HepG2 (cell line): ENCODE results near the gene CNP. TPM values are rescaled to one million over a fixed set of nuclear protein-coding genes. Genes with fewer than 3 reads are reported as not detected.

Source experiments
- ARNT2 ChIP-seq: sonication (generic); formaldehyde crosslinking; IDR thresholded peaks from 2 replicates; pipeline ENCODE4 v1.8.0; 2022; ENCODE audit warnings: mild to moderate bottlenecking, low read depth, missing genetic modification reagents, moderate library complexity
- FOSL2 ChIP-seq: sonication (generic); formaldehyde crosslinking; IDR thresholded peaks from 2 replicates; pipeline ENCODE4 v1.4.0; 2020; ENCODE audit warnings: missing genetic modification reagents
- JUND ChIP-seq: sonication (generic); formaldehyde crosslinking; IDR thresholded peaks from 2 replicates; pipeline ENCODE4 v1.8.0; 2022; ENCODE audit warnings: mild to moderate bottlenecking, missing genetic modification reagents
- NFKB2 ChIP-seq: sonication (generic); formaldehyde crosslinking; IDR thresholded peaks from 2 replicates; pipeline ENCODE4 v1.4.0; 2020; ENCODE audit warnings: missing genetic modification reagents, borderline replicate concordance
- PHF21A ChIP-seq: sonication (generic); formaldehyde crosslinking; IDR thresholded peaks from 2 replicates; pipeline ENCODE4 v1.5.0; 2020; ENCODE audit warnings: mild to moderate bottlenecking, missing genetic modification reagents
- PPARG ChIP-seq: conservative IDR thresholded peaks from 2 replicates; pipeline ENCODE4 v1.6.1; 2016; ENCODE audit warnings: missing biosample characterization, missing genetic modification reagents
- ZFP90 ChIP-seq: sonication (generic); formaldehyde crosslinking; IDR thresholded peaks from 2 replicates; pipeline ENCODE4 v1.8.0; 2022; ENCODE audit warnings: missing genetic modification reagents, mild to moderate bottlenecking, inconsistent platforms, borderline replicate concordance
- ZNF564 ChIP-seq: sonication (generic); formaldehyde crosslinking; IDR thresholded peaks from 2 replicates; pipeline ENCODE4 v1.8.1; 2023; ENCODE audit warnings: mild to moderate bottlenecking, missing genetic modification reagents
- ZNF629 ChIP-seq: sonication (generic); formaldehyde crosslinking; conservative IDR thresholded peaks from 2 replicates; pipeline ENCODE4 v1.5.0; 2020; ENCODE audit warnings: missing genetic modification reagents
- ZNF737 ChIP-seq: sonication (generic); formaldehyde crosslinking; IDR thresholded peaks from 2 replicates; pipeline ENCODE4 v1.5.0; 2020; ENCODE audit warnings: missing genetic modification reagents, mild to moderate bottlenecking, borderline replicate concordance
- ZNF780A ChIP-seq: sonication (generic); formaldehyde crosslinking; IDR thresholded peaks from 2 replicates; pipeline ENCODE4 v1.8.0; 2022; ENCODE audit warnings: mild to moderate bottlenecking, missing genetic modification reagents, moderate library complexity
- ZSCAN30 ChIP-seq: sonication (generic); formaldehyde crosslinking; IDR thresholded peaks from 2 replicates; pipeline ENCODE4 v1.5.0; 2020; ENCODE audit warnings: mild to moderate bottlenecking, missing genetic modification reagents
- polyA plus RNA-seq, 8 experiments: library from polyadenylated mRNA; depleted of rRNA in 3 of 8; stranded (reverse) in 7 of 8; unstranded in 1 of 8; fragments of >200 nt; fragmentation: Illumina TruSeq in 4 of 8; extraction: Trizol in 4 of 8; gene quantifications; 2 replicates each; pipeline versions ENCODE4 v1.2.1 to v1.2.3, GENCODE V29; 2011 to 2016; ENCODE audit warnings: low read depth in 4 of 8, missing spikeins in 1 of 8, mixed read lengths in 1 of 8; ENCODE audit not compliant: insufficient read depth in 1 of 8
- total RNA-seq, 5 experiments: library from RNA; depleted of rRNA; stranded (reverse); fragments of >200 nt; fragmentation: Illumina TruSeq; extraction: Trizol; gene quantifications; 2 replicates each; pipeline ENCODE4 v1.2.3, GENCODE V29; 2016; ENCODE audit warnings: low read depth in 1 of 5
- TF ChIP-seq, protein P1 (sequence below), 2 experiments: sonication (generic) in 1 of 2; formaldehyde crosslinking in 1 of 2; IDR thresholded peaks; 2 replicates each; pipeline versions ENCODE4 v1.6.1 to v1.9.0; 2014 to 2022; ENCODE audit warnings: antibody characterized with exemption in 1 of 2, borderline replicate concordance in 1 of 2, inconsistent platforms in 1 of 2, low read depth in 1 of 2, missing genetic modification reagents in 1 of 2
- TF ChIP-seq, protein P2 (sequence below): sonication (generic); formaldehyde crosslinking; IDR thresholded peaks from 2 replicates; pipeline ENCODE4 v1.9.0; 2022; ENCODE audit warnings: low read depth, missing genetic modification reagents
- TF ChIP-seq, protein P3 (sequence below): sonication (generic); formaldehyde crosslinking; IDR thresholded peaks from 2 replicates; pipeline ENCODE4 v1.5.0; 2020; ENCODE audit warnings: mild to moderate bottlenecking, missing genetic modification reagents
- TF ChIP-seq, protein P4 (sequence below): sonication (generic); formaldehyde crosslinking; IDR thresholded peaks from 2 replicates; pipeline ENCODE4 v1.8.0; 2022; ENCODE audit warnings: mild to moderate bottlenecking, missing genetic modification reagents, borderline replicate concordance

The CNP gene
- total and polyA plus RNA-seq, 2 of the 13 experiments (the other 11 are each of a cell fraction or from before 2014, with no cell fraction given) = 97.2 to 161 TPM

DNA sequence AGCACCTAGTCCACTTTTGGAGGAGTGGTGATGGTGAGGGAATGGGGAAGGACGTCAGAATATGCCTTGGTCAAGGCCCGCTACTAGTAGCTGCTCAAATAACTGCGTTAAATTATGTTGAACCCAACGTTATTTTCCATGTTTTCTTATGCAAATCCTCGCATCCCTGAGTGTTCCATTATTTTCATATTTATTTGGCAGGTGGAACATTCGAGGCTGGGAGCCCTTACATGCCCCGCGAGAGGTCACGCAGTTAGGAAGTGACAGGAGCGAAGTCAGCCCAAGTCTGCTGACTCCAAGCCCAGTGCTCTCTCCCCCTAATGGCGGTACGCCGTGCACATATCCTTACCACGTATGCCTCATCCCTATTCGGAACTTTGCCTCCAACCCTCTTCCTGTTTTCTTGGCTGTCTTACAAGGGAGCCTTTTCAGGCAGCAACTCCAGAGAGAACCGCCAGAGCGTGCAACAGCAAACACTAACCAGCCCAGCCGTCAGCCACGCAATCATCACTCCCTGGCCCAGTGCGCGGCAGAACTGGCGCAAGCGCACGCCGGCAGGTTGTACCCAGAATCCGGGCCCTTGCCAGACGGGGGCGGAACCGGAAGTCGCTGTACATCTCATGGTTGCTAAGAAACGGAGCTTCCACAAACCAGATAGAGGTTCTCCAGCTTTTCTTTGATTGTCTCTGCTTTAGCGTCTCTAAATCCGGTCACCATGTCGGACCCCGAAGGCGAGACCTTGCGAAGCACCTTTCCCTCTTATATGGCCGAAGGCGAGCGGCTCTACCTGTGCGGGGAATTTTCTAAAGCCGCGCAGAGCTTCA is 36.4 kb upstream of the CNP start, which contains the start of gene ODAD4 (continued):
- TF ChIP-seq, protein P1, sequence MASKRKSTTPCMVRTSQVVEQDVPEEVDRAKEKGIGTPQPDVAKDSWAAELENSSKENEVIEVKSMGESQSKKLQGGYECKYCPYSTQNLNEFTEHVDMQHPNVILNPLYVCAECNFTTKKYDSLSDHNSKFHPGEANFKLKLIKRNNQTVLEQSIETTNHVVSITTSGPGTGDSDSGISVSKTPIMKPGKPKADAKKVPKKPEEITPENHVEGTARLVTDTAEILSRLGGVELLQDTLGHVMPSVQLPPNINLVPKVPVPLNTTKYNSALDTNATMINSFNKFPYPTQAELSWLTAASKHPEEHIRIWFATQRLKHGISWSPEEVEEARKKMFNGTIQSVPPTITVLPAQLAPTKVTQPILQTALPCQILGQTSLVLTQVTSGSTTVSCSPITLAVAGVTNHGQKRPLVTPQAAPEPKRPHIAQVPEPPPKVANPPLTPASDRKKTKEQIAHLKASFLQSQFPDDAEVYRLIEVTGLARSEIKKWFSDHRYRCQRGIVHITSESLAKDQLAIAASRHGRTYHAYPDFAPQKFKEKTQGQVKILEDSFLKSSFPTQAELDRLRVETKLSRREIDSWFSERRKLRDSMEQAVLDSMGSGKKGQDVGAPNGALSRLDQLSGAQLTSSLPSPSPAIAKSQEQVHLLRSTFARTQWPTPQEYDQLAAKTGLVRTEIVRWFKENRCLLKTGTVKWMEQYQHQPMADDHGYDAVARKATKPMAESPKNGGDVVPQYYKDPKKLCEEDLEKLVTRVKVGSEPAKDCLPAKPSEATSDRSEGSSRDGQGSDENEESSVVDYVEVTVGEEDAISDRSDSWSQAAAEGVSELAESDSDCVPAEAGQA (IDR thresholded peaks at IDR 0.05; ENCODE audit: low read depth) = no peak; the same call in 1 of the 2 replicates
- TF ChIP-seq, protein P1 (CRISPR knock-in tag; IDR thresholded peaks at IDR 0.05; ENCODE audit: borderline replicate concordance) = peak; percentile 44; the same call in 1 of the 2 replicates
- TF ChIP-seq JUND (CRISPR knock-in tag) (peak; percentile 65), ZNF629 (CRISPR knock-in tag) (peak; percentile 25), FOSL2 (CRISPR knock-in tag) (peak; percentile 72), ZSCAN30 (0 out of 2 replicates have a peak, but pooled peaks have one; percentile 79), ZNF737 (peak; percentile 38; the same call in 1 of the 2 replicates), ARNT2 (CRISPR knock-in tag) (peak; percentile 73; the same call in 1 of the 2 replicates), ZNF780A (CRISPR knock-in tag) (no peak), PHF21A (peak; percentile 91; the same call in 1 of the 2 replicates), ZFP90 (peak; percentile 83), ZNF564 (CRISPR knock-in tag) (peak; percentile 87; the same call in 1 of the 2 replicates), PPARG (peak; percentile 69), NFKB2 (CRISPR knock-in tag) (peak; percentile 96)
- TF ChIP-seq, protein P2, sequence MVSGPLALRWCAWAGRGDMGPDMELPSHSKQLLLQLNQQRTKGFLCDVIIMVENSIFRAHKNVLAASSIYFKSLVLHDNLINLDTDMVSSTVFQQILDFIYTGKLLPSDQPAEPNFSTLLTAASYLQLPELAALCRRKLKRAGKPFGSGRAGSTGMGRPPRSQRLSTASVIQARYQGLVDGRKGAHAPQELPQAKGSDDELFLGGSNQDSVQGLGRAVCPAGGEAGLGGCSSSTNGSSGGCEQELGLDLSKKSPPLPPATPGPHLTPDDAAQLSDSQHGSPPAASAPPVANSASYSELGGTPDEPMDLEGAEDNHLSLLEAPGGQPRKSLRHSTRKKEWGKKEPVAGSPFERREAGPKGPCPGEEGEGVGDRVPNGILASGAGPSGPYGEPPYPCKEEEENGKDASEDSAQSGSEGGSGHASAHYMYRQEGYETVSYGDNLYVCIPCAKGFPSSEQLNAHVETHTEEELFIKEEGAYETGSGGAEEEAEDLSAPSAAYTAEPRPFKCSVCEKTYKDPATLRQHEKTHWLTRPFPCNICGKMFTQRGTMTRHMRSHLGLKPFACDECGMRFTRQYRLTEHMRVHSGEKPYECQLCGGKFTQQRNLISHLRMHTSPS (CRISPR knock-in tag) = peak; percentile 85
- TF ChIP-seq, protein P3, sequence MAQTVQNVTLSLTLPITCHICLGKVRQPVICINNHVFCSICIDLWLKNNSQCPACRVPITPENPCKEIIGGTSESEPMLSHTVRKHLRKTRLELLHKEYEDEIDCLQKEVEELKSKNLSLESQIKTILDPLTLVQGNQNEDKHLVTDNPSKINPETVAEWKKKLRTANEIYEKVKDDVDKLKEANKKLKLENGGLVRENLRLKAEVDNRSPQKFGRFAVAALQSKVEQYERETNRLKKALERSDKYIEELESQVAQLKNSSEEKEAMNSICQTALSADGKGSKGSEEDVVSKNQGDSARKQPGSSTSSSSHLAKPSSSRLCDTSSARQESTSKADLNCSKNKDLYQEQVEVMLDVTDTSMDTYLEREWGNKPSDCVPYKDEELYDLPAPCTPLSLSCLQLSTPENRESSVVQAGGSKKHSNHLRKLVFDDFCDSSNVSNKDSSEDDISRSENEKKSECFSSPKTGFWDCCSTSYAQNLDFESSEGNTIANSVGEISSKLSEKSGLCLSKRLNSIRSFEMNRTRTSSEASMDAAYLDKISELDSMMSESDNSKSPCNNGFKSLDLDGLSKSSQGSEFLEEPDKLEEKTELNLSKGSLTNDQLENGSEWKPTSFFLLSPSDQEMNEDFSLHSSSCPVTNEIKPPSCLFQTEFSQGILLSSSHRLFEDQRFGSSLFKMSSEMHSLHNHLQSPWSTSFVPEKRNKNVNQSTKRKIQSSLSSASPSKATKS = no peak; the same call in 1 of the 2 replicates
- TF ChIP-seq, protein P4, sequence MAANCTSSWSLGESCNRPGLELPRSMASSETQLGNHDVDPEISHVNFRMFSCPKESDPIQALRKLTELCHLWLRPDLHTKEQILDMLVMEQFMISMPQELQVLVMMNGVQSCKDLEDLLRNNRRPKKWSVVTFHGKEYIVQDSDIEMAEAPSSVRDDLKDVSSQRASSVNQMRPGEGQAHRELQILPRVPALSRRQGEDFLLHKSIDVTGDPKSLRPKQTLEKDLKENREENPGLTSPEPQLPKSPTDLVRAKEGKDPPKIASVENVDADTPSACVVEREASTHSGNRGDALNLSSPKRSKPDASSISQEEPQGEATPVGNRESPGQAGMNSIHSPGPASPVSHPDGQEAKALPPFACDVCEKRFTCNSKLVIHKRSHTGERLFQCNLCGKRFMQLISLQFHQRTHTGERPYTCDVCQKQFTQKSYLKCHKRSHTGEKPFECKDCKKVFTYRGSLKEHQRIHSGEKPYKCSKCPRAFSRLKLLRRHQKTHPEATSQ = no peak
